Measurements from ENCODE around the gene RBM44.
"Not testable (repeated sequence)": the region's sequence is repeated elsewhere in the genome, so short reads cannot be mapped to it uniquely, and the experiment has no call there.

RBM44 gene

DNA sequence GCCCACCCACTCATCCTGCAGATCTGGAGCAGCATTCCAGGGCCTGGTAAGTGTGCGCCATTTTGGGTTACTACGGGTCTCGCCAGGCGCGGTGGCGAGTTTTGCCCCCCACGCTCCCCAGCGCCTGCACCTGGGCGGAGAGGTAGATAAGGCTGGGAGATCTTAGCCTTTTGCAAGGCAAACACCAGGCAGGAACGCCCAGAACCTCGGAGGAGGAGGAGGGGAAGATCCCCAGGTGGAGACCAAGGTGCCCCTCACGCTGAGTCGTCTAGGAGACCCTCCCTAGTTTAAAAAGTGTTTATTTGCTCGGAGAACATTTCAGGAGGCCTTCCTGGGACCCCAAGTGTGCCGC lies 60.5 kb downstream of the RBM44 start:
- no peak for DNase-seq

GRCh38 chr2:237859533-237860272 lies 61.1 kb downstream of the RBM44 start, which contains the start of gene RAMP1:
Gene RAMP1 (plus strand): TSS chr2:237859623. CDS start chr2:237859676, 53 bp downstream.
- DNase-seq = no peak

- DNase-seq = no peak
Observed at GRCh38 chr2:237860273-237860935, 61.8 kb downstream of the RBM44 start.

GRCh38 chr2:237861875-237862527 lies 63.4 kb downstream of the RBM44 start:
- no peak for DNase-seq

DNA sequence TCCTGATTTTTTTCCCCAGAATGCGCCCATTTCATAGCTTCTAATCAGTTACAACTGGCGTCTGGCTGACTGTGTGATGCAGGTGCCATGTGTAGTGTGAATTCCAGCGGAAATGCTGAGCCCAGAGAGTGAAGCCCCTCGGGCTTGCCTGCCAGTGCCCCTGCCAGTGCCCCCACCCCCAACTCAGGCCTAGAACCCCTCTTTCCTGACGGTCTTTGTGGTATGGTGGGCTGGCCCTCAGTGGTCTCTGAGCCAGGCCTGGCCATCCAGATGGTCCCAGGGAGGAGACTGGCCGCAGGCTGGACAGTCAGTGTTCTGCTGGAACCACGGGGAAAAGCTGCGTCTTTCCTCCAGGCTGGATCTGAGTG lies 63.9 kb downstream of the RBM44 start:
- no peak for DNase-seq

GRCh38 chr2:237863102-237863511 lies 64.5 kb downstream of the RBM44 start:
- DNase-seq = no peak

GRCh38 chr2:237863689-237864443 lies 65.3 kb downstream of the RBM44 start:
- DNase-seq = no peak

DNA sequence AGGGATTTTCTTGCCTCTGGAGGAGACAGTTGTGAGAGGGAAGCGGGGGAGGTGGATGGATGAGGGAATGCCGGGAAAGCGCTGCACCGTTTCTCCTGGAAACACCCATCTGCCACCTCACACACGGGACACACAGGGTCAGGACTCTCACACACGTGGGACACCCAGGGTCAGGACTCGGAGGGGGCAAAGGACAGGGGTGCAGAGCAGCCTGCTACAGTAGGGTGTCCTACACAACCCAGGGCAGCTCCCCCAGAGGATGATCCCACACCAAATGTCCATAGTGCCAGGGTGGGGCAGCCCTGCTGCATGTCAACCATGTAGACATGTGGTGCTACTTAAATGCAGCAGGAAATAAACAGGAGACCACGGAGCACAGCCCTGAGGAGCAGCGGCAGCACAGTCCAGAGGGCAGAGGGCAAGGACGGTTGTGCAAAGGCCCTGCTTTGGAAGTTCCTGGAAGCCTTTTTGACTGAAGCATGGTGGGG lies 65.9 kb downstream of the RBM44 start:
- no peak for DNase-seq

DNA sequence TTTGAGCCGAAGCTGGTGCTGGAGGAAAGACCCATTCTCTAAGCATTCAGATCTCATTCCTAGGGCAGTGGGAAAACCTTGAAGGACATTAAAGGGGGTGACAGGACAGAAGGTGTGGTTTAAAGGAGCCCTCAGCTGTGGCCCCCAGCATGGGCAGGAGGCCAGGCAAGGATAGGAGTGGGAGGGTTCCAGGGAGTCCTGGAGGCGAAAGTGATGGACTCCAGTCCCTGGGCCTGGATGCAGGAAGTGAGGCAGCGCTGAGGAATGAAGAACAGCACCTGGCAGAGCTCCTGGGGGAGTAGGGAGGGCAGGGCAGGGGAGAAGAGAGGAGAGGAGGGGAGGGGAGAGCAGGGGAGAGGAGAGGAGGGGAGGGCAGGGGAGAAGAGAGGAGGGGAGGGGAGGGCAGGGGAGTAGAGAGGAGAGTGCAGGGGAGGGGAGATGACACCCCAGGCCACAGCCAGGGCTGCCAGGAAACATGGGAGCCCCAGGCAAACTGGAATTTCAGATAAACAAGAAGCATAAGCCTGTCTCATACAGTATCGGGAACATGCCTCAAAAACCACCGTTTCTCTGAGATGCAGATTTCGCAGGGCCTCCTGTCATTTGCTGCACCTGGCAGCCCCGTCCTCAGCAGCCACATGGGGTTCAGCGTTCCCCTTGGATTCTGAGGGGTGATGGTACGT lies 66.5 kb downstream of the RBM44 start:
- no peak for DNase-seq

- DNase-seq = no peak
Observed at GRCh38 chr2:237865623-237866041, 67.1 kb downstream of the RBM44 start.

DNA sequence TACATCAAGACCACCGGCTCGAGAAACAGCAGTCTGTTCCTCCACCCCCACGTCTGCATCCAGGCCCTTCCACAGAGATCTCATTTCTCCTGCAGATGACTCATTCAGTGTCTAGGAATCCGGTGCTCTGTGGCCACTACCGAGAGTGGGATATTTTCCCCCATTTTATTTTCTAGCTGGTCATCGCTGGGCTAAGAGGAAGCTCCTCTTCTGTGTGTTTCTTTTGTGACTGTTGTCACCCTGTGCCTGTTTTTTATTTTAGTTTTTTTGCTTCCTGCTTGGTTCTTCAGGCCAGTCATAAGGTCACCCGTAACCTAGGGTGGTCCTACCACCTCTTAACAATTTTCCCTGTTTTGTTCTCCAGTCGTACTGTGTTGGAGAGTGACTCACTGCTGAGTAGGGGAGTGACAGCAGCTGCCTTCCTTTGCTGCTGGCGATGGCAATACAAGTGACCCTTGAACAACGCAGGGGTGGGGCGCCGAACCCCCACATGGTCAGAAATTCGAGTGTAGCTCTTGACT lies 67.6 kb downstream of the RBM44 start:
- DNase-seq = no peak

GRCh38 chr2:237867465-237867864 lies 68.9 kb downstream of the RBM44 start:
- no peak for DNase-seq

DNA sequence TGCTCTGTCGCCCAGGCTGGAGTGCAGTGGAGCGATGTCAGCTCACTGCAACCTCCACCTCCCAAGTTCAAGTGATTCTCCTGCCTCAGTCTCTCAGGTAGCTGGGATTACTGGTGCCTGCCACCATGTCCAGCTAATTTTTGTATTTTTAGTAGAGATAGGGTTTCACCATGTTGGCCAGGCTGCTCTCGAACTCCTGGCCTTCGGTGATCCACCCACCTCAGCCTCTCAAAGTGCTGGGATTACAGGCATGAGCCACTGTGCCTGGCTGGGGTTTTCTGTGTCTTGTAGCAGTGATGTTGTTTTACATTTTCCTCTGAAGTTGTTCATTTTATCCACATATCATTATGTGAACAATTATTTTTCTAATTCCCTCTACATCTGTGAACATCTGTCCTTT lies 69.5 kb downstream of the RBM44 start:
- DNase-seq = not testable (repeated sequence)

DNA sequence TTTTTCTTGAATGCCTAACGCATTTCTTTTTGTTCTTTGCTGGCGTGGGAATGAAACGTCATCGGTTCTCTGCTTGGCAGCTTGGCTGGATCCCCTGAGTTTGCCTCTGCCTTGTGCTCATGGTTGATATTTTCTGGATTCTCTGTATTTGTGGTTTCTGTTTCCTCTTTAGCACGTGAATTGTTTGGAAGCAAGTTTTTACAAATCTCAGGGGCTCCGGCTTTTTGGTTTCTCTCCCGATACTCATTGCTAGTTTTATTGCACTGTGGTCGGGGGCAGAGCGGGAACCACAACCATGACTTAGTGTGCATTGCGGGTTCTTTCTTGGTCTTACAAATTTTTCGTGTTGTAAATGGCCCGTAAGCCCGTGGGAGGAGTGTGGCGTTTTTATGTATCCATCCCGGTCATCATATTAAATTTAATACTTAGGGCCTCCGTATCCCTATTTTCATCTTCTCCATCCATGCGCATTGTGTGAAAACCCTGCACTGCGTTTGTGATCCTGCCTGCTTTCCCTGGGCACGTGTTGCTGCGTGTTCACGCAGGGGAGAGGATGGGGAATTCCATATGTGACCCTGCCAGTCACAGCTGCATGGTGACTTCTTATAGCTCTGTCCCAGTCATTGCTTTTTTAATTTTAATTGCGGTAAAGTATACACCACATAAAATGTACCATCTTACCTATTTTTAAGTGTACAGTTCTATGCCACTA lies 70.2 kb downstream of the RBM44 start:
- DNase-seq = no peak

DNA sequence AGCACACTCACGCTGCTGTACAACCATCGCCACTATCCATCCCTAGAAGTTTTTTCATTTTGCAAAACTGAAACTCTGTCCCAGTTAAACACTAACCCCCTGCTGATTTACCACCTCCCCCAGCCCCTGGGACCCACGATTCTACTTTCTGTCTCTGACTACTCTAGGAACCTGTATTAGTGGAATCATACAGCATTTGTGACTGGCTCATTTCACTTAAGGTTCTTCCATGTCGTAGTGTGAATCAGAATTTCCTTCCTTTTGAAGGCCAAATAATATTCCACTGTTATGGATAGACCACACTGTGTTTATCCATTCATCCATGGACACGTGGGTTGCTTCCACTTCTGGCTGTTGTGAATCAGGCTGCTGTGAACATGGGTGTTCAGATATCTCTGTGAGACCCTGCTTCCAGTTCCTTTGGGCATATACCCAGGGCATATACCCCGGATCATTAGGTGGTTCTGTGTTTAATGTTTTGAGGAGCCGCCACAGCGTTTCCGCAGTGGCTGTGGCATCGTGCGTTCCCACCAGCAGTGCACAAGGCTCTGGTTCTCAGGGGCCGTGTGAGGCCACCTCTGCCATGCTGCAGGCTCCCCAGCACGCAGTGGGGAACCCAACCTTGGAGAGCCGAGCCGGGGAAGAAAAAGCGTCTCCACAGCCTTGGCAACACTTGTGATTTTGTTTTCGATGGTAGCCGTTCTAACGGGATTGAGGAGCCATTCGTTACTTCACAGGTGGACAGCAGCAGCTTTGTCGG lies 70.9 kb downstream of the RBM44 start:
- no peak for DNase-seq

GRCh38 chr2:237870126-237870525 lies 71.5 kb downstream of the RBM44 start:
- DNase-seq = no peak

DNA sequence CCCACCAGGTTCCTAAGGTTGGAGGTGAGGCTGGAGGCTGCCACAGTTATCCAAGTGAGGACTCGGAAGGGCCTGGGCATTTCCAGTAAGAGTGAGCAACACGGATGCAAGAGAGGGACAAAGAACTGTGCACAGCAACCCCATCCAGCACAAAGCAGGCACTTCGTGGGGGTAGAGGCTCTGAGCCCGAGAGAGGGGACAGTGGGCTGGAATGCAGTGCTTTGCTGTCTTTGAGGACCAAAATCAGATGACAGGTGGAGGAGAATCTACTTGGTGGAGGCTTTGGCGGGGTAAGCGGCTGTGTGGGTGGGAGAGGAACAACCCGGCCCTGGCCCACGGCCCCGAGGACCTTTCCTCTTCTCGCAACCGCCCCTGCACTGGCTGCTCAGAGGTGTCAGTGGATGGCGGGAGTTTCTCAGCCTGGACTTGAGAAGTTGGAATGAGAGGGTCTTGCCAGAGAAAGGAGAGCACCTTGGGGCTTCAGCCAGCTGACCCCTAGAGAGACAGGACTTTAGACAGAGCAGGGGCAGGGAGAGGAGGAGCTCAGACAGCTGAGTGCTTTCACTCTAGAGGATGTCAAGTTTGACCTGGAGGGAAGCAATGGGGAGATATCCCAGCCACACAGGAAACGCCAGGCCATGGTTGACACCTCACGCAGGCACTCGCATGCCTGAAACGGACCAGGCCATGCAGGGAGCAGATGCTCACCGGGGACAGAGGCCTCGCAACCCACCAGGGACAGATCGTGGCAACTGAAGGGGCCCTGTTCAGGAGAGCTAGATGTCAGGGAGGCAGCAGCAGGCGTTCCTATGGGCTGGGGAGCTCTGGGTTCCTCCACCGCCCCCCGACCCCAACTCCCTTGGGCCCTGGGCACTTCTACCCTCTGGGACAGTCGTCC lies 72.4 kb downstream of the RBM44 start:
- no peak for DNase-seq

DNA sequence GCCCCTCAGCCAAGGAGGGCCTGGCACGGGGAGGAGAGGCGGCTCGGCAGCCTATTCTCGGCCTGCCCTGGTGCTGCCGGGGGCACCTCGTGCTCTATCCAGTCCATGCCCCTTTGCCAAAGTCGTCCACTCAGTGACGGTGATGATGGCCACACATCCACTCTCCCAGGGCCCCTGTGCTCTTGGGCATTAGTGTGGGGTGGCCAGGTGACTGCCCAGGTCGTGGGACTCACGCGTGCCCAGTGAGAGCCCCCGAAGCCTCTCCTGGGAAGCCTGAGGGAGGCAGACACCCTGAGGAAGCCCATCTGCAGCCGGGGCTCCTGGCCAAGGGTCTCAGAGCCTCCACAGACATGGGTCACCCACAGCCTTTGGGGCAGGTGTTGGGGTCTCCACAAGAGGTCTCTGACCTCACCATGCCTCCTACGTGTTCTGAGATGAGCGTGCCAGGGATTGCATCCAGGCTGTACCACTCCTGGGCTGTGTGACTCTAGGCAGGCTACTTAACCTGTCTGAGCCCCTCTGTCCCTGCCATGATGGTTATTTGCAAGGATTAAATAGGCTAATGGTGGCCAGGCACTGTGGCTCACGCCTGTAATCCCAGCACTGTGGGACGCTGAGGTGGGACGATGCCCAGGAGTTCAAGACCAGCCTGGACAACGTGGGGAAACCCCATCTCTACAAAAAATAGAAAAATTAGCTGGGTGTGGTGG lies 73.8 kb downstream of the RBM44 start:
- no peak for DNase-seq

DNA sequence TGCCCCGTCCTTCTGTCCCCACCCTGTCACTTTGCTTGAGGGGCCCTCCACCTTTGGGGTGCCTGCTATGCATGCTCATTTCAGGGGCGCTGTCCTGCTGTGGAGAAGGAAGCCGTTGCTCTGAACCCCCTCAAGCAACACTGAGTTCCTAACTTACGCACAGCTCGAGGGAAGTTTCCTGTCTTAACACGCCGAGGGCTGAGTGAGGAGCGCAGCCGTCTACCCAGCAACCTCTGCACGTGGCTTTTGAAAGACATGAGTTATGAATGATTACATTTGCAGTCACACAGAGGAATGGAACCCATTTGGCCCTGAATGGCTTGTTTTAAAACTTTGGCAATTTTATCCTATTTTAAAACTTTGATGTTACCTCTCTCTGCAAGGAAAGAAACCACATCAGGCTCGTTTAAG lies 74.8 kb downstream of the RBM44 start:
- no peak for DNase-seq

Data from NCI-H2029 treated with DMSO at 0.1 percent for 48 hours (cell line).